SIG-M5 treated with dmso at 0.1 percent for 504 hours (cell line): ENCODE results near the gene DCLRE1B.

Experiments used
- DNase-seq: peaks from one replicate; lab custom pipeline; 2025; ENCODE audit not compliant: unreplicated experiment; lab: John Stamatoyannopoulos, UW

Gene DCLRE1B

GRCh38 chr1:113886417-113887401 lies 18.4 kb upstream of the DCLRE1B start:
- no peak for DNase-seq

- no peak for DNase-seq
Measured at GRCh38 chr1:113887402-113888175, 17.5 kb upstream of the DCLRE1B start, which contains the start of gene BCL2L15. Gene BCL2L15, minus strand, starts transcription at chr1:113887581. Its CDS starts 206 bp downstream, at chr1:113887375.

DNA sequence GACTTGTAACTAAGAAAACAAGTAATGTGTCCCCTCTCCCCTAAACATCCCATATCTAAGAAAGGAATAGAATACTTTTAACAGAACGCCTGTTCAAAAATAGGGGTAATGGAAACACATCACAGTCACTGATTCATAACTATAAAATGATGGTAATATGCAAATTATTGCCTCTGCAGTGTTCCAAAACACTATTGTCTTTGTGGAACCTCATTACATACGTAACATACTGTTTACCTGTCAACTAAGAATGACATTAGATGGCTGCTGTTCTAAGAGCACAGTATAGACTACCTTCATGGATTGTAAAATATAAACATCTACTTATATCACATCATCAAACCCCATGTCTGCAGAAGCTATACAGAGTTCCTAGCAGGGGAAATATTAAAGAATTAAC lies 14.3 kb upstream of the DCLRE1B start:
- DNase-seq: no peak

DNA sequence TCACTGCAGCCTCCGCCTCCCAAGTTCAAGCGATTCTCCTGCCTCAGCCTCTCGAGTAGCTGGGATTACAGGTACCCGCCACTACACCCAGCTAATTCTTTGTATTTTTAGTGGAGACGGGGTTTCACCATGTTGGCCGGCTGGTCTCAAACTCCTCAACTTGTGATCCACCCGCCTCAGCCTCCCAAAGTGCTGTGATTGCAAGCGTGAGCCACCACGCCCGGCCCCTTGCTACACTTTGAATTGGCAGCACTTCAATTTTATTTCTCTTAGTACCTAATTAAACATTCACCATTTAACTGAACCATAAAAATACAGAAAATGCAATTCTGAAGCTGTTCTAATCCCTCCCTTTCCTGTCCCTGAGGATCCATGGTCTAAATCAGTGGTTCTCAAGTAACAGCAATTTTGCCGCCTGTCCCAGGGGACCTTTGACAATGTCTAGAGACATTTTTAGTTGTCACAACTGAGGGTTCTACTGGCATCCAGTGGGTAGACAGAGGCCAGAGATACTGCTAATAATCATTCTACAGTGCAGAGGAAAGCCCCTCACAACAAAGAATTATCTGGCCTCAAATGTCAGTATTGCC lies 13.4 kb upstream of the DCLRE1B start:
- DNase-seq: no peak

- no peak for DNase-seq
Measured at GRCh38 chr1:113893267-113893666, 11.9 kb upstream of the DCLRE1B start.

GRCh38 chr1:113895098-113895497 lies 10.0 kb upstream of the DCLRE1B start:
- no peak for DNase-seq

- no peak for DNase-seq
Measured at GRCh38 chr1:113895961-113896360, 9.2 kb upstream of the DCLRE1B start.

- no peak for DNase-seq
Measured at GRCh38 chr1:113898241-113898814, 6.8 kb upstream of the DCLRE1B start.

- DNase-seq: no peak
Measured at GRCh38 chr1:113899111-113899510, 6.0 kb upstream of the DCLRE1B start.

- DNase-seq: no peak
Measured at GRCh38 chr1:113901191-113901590, 3.9 kb upstream of the DCLRE1B start.

GRCh38 chr1:113903501-113904292 lies 1.4 kb upstream of the DCLRE1B start:
- DNase-seq: peak; percentile 46

- peak; percentile 86 for DNase-seq
Measured at GRCh38 chr1:113904293-113904673, 843 bp upstream of the DCLRE1B start.

- peak; percentile 46 for DNase-seq
Measured at GRCh38 chr1:113905435-113905861, 322 bp downstream of the DCLRE1B start.

- DNase-seq: no peak
Measured at GRCh38 chr1:113912594-113913311, 7.6 kb downstream of the DCLRE1B start.

DNA sequence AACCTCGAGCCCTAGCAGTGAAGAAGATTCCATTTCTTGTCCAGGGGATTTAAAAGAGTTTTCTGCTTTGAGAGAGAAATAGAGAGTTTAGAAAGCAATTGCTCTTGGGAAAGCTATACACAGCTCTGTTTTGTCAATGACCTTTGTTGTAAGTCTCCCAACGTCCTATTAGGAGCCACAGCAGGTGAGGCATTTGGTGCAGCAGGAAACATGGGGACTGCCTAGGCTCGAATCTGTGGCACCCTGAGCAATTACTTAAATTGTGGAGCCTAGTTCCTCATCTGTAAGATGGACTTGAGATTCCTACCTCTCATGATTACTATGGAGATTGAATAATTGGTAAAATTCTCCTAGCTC lies 8.2 kb downstream of the DCLRE1B start:
- no peak for DNase-seq

- no peak for DNase-seq
Measured at GRCh38 chr1:113913887-113914664, 8.9 kb downstream of the DCLRE1B start.

DNA sequence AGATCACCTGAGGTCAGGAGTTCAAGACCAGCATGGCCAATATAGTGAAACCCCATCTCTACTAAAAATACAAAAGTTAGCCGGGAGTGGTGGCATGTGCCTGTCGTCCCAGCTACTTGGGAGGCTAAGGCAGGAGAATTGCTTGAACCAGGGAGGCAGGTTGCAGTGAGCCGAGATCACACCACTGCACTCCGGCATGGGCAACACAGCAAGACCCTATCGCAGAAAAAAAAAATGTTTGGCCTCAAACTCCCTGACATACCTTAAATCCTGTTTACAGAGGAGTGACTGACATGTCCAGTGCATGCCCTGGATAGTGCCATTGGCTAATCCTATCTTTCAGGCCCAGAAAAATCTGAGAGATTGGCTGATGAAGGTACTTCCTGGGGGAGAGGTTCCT lies 11.8 kb downstream of the DCLRE1B start:
- DNase-seq: no peak

- peak; percentile 38 for DNase-seq
Measured at GRCh38 chr1:113917400-113918082, 12.4 kb downstream of the DCLRE1B start.
